Glutamatergic neuron (in vitro differentiated cells): ENCODE results near the gene ABCB7. TPM values are rescaled to one million over a fixed set of nuclear protein-coding genes. Genes with fewer than 3 reads are reported as not detected.

Experiments used
- total RNA-seq: library from RNA; stranded (reverse); fragmentation: NEBNext Ultra II Directional; extraction: Animal tissue kit (Norgen Biotek cat#: 25700); gene quantifications from one replicate; pipeline ENCODE4 v1.2.1, GENCODE V29; 2021; ENCODE audit not compliant: unreplicated experiment

ABCB7 gene
- total RNA-seq, 1 donor from 2014 or later: 30.5 TPM

Other genes with a start within 250 kb of the ABCB7 start
- 2.9 TPM for gene NEXMIF, start 230.8 kb downstream of the ABCB7 start, total RNA-seq
- gene UPRT, start 117.8 kb upstream of the ABCB7 start, total RNA-seq: 24.8 TPM